Erythroblast (primary cell): ENCODE data around the gene TMOD3.
"Not testable (repeated sequence)": the region's sequence is repeated elsewhere in the genome, so short reads cannot be mapped to it uniquely, and the experiment has no call there.

Source experiments
- DNase-seq, 2 experiments: peaks; one replicate each; lab custom pipeline; 2025; lab: John Stamatoyannopoulos, UW
- GATA1 ChIP-seq: IDR thresholded peaks from 2 replicates; pipeline ENCODE4 v1.6.1; 2011; ENCODE audit warnings: low read depth, mild to moderate bottlenecking, control low read depth, low read length, moderate library complexity
- POLR2A ChIP-seq: IDR thresholded peaks from 2 replicates; pipeline ENCODE4 v1.6.1; 2011; ENCODE audit warnings: mild to moderate bottlenecking, low read length

The TMOD3 gene

DNA sequence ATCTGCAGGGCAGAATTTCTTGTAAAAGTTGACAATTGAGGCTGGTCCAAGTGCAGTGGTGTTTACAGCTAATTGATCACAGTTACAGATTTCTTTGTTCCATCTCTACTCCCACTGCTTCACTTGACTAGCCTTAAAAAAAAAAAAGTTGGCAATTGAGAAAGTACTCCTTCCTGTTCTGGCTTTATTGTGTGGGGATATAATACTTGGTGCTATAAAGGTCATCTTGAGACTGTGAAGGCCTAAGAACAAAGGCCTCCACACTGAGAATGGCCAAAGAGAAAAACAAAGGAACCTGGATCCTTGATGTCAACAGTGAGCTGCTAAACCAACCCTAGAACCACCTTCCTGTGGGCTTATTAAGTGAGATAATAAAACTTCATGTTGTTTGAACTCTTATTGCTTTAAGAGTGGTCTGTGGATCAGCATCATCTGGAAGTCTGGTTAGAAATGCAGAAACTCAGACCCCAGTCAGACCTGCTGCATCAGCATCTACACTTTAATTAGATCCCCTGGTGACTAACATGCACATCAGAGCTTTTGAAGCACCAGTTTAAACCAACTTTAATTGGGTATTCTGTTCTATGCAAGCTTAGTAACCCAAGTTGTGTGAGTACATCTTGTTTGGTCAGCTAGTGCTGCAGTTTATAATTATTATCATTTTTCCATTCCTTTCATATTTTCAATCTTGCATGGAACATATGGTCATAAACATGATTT, 55.2 kb downstream of the TMOD3 start:
- no peak for DNase-seq
- no peak for TF ChIP-seq GATA1
- no peak for TF ChIP-seq POLR2A

DNA sequence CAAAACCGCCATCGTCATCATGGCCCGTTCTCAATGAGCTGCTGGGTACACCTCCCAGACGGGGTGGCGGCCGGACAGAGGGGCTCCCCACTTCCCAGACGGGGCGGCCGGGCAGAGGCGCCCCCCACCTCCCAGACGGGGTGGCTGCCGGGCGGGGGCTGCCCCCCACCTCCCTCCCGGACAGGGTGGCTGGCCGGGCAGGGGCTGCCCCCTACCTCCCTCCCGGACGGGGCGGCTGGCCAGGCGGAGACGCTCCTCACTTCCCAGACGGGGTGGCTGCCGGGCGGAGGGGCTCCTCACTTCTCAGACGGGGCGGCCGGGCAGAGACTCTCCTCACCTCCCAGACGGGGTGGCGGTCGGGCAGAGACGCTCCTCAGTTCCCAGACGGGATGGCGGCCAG, 56.3 kb downstream of the TMOD3 start:
- DNase-seq = not testable (repeated sequence)

GRCh38 chr15:51887887-51888592, 58.6 kb downstream of the TMOD3 start:
- no peak for DNase-seq
- TF ChIP-seq GATA1 = no peak
- no peak for TF ChIP-seq POLR2A

GRCh38 chr15:51888593-51889195, 59.2 kb downstream of the TMOD3 start:
- no peak for TF ChIP-seq POLR2A
- TF ChIP-seq GATA1 = no peak
- DNase-seq = peak; percentile 36 to 62

- no peak for DNase-seq
- no peak for TF ChIP-seq GATA1
- no peak for TF ChIP-seq POLR2A
Measured at GRCh38 chr15:51889486-51889885, 60.0 kb downstream of the TMOD3 start.

DNA sequence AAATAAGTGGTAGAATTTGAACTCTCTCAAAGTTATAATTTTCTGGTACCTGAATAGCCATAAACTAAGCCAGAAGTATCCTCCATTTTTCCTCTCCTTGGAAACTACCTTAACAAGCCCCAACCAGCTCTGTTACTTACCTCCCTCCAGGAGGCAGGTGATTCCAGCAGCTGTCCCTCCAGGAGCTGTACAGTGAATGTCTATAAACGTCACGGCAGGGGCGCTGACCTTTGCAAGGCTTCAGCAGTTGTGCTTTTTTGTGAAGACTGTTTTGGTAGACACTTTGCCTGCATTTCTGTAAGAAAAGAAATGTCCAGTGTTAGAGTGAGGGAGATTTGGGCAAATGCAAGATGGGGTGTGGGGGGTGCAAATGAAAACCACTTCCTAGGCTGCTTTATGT, 75.0 kb downstream of the TMOD3 start:
- DNase-seq = no peak
- no peak for TF ChIP-seq POLR2A
- TF ChIP-seq GATA1 = no peak

DNA sequence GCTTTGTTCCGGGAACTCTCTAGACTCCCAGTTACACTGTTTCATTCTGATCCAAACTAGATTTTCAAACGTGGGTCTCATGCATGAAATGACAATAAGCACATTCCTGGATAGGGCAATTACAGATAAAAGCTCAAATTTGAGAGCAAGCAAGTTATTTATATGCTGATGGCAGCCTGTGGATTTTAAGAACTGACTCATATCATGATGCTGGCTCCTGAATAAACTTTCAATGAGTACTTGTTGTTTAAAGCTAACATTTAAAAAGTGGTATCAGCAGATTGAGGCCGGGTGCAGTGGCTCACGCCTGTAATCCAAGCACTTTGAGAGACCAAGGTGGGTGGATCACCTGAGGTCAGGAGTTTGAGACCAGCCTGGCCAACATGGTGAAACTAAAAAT, 75.5 kb downstream of the TMOD3 start:
- DNase-seq = no peak
- no peak for TF ChIP-seq POLR2A
- no peak for TF ChIP-seq GATA1

DNA sequence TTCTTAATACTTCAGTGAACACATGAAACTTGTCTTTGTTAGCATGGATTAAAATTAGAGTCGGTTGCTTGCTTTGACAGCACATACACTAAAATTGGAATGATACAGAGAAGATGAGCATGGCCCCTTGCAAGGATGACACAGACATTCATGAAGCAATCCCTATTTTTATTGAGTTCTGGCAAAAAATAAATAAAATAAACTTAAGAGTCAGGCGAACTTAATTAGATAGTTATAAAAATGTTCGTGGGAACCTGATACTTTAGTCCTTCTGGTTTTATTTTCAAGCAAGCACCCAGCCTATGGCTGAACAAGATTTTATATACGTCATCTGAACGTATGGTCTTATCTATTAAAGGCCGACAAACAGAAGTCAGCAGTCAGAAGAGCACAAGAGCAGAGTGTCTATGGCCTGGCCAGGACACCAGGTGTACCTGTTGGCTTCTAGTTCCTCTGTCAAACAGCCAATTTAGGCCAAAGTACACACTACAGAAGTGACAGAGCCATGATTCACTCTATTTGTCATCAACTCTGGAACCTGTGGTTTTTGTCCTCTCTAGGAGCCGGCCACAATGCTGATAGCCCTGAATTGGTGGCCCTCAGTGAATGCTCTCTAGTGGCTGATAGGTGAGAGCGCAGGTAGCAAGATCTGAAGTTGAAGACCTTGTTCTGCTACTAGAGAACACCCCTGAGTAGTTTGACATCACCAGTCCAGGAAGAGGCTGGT, 77.8 kb downstream of the TMOD3 start:
- no peak for TF ChIP-seq POLR2A
- no peak for TF ChIP-seq GATA1
- DNase-seq = peak in 1 of 2 experiments; percentile 15

DNA sequence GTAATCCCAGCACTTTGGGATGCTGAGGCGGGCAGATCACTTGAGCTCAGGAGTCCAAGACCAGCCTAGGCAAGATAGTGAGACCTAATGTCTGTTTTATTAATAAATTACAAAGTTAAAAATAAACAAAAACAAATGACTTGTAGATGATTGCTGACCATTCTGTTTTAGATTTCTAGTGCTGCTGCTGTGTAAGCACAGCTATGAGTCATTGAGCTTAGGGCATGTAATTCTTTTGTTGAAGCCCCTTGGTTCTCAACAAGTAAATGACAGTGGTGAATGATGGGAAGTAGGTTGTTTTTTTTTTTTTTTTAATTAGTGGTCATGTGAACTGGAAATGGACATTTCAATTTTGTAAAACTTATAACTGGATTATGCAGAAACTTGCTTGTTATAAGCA, 78.9 kb downstream of the TMOD3 start:
- no peak for DNase-seq
- no peak for TF ChIP-seq GATA1
- TF ChIP-seq POLR2A = no peak

DNA sequence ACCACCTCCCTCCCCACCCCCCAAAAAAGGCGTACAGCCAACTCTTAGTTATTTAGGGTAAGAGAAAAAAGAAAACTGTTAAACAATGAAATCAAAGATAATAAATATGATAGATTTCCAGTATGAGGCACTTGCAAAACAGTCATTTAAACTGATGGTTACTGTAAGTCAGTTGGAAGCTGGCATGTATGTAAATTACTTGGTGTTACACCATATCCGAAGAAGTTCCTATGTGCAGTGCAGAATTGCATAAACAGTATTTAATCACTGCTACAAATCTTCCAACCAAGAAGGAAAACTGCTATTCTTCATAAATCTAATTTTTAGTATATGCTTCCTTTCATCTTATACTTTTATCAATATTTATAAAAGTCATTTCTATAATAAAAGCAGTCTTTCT, 80.1 kb downstream of the TMOD3 start:
- no peak for DNase-seq
- TF ChIP-seq POLR2A = no peak
- no peak for TF ChIP-seq GATA1

- TF ChIP-seq POLR2A (no peak), GATA1 (no peak)
Measured at GRCh38 chr15:51912528-51912927, 83.1 kb downstream of the TMOD3 start.

DNA sequence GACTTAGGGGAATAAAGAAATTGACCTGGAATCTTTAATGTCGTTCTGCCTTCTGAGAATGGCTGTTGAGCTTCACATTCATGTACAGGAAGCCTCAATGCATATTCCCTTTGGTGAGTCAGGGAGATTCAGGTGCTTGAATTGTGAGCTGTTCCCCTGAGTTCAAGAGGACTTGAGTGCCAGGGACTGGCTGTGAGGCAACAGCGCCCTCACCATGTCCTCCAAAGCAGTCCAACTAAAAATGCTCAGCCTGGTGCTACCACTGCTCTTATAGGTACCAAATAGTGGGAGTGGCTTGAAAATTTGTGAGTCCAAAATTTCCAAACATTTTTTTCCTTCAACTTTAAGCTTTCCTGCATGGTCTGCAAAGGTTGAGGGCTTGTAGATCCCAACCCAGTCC, 88.0 kb downstream of the TMOD3 start:
- TF ChIP-seq POLR2A = no peak
- no peak for TF ChIP-seq GATA1
- DNase-seq = peak; percentile 55 to 65

More at GRCh38 chr15:51912528-51912927, 83.1 kb downstream of the TMOD3 start:
- DNase-seq = no peak

DNA sequence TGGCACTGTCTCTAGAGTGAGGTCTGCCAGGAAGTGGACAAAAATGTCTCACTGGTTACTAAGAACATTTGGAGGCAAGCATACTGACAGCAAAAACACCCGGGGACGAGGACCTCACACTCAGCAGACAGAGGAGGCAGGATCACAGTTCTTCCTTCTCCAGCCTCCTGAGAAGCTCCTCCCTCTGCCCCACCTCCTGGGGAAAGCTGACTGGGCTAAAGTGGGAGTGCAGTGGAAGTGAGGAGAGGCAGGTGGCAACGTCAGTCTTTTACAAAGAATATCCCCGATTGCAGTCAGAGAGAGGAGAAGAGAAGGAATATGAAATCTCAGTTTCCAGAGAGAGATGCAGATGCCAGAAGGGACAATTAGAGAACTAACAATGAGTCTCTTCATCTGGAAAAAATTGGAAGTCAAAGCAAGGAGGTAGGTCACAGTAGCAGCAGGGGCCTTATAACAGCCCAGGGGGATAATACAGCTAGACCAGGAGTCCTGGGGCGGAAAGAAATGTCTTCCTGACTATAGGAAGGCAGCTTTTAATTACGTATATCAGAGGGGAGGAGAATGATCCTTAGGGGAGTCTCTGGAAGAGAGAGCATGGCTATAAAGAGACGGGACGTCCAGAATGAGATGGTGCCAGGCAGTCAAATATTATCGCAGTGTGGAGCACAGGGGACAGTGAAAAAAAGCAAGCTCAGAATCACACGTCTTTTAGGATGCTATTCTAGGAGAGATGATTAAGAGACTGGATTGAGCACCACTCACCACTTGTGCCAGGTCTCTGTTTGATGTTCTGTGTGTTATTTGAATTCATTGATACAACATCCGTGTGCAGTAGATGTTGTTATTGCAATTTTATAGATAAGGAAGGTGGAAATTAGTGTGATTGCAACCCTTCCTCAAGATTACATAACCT, 95.0 kb downstream of the TMOD3 start:
- no peak for DNase-seq
- TF ChIP-seq POLR2A (no peak), GATA1 (no peak)
